ENCODE results near the gene PUM2. TPM values are rescaled to one million over a fixed set of nuclear protein-coding genes. Genes with fewer than 3 reads are reported as not detected.

The PUM2 gene
- total and polyA plus RNA-seq, 2 of the 13 experiments (the other 11 are each of a cell fraction or from before 2014, with no cell fraction given), result 69.6 to 69.8 TPM

GRCh38 chr2:20224716-20225293, 125.8 kb downstream of the PUM2 start, which contains the start of gene SDC1 (continued):
- TF ChIP-seq ZUFSP (CRISPR knock-in tag; IDR thresholded peaks at IDR 0.05; ENCODE audit: borderline replicate concordance) (no peak), FOXJ3 (CRISPR knock-in tag; IDR thresholded peaks at IDR 0.05; ENCODE audit: borderline replicate concordance) (no peak), SALL2 (CRISPR knock-in tag; IDR thresholded peaks at IDR 0.05) (peak; percentile 24), HNRNPL (IDR thresholded peaks at IDR 0.05; ENCODE audit: low read depth, low read length) (no peak), MAZ (IDR thresholded peaks at IDR 0.05; ENCODE audit: borderline replicate concordance, low read depth, low read length) (no peak), MAZ (CRISPR knock-in tag; IDR thresholded peaks at IDR 0.05; ENCODE audit: low read depth) (peak; percentile 69), SP4 (CRISPR knock-in tag; IDR thresholded peaks at IDR 0.05) (0 out of 2 replicates have a peak, but pooled peaks have one; percentile 6), KDM2A (CRISPR knock-in tag; IDR thresholded peaks at IDR 0.05; ENCODE audit: borderline replicate concordance, low read depth) (peak; percentile 9; the same call in 1 of the 2 replicates), SIN3B (IDR thresholded peaks at IDR 0.05; ENCODE audit: low read length) (no peak), FOXM1 (CRISPR knock-in tag; IDR thresholded peaks at IDR 0.05) (peak; percentile 42; the same call in 1 of the 2 replicates), ZSCAN20 (CRISPR knock-in tag; IDR thresholded peaks at IDR 0.05; ENCODE audit: borderline replicate concordance) (no peak), SIX4 (CRISPR knock-in tag; IDR thresholded peaks at IDR 0.05) (0 out of 2 replicates have a peak, but pooled peaks have one; percentile 19), TSC22D2 (CRISPR knock-in tag; IDR thresholded peaks at IDR 0.05; ENCODE audit: borderline replicate concordance) (0 out of 2 replicates have a peak, but pooled peaks have one; percentile 41), BHLHE40 (IDR thresholded peaks at IDR 0.05; ENCODE audit: low read length) (peak; percentile 57), ZNF34 (CRISPR knock-in tag; IDR thresholded peaks at IDR 0.05; ENCODE audit: borderline replicate concordance) (no peak), RNF219 (CRISPR knock-in tag; IDR thresholded peaks at IDR 0.05) (no peak; the same call in 1 of the 2 replicates), ZNF280D (CRISPR knock-in tag; IDR thresholded peaks at IDR 0.05) (no peak), ATF6 (CRISPR knock-in tag; conservative IDR thresholded peaks at IDR 0.05) (no peak), SETDB1 (CRISPR knock-in tag; IDR thresholded peaks at IDR 0.05; ENCODE audit: borderline replicate concordance) (no peak), ZBTB7B (CRISPR knock-in tag; IDR thresholded peaks at IDR 0.05) (peak; percentile 51; the same call in 1 of the 2 replicates), ZNF510 (CRISPR knock-in tag; IDR thresholded peaks at IDR 0.05; ENCODE audit: low read depth) (no peak)
